Vagina (tissue), 2 donors: Measurements from ENCODE around the gene PDXK. TPM values are rescaled to one million over a fixed set of nuclear protein-coding genes. Genes with fewer than 3 reads are reported as not detected.

Experiments
- DNase-seq, 2 donors: peaks; one replicate each; pipeline ENCODE4 v3.0.0-alpha.2; 2017; ENCODE audit errors: extremely low spot score in 2 of 2
- H3K27ac ChIP-seq: fragments of 200-600 bp; sonication (generic); one replicate; pipeline ENCODE4 v1.5.1; 2019
- H3K27me3 ChIP-seq: fragments of 200-600 bp; sonication (generic); one replicate; pipeline ENCODE4 v1.5.1; 2019
- H3K36me3 ChIP-seq, 2 donors: fragments of 200-600 bp; sonication (generic); one replicate each; pipeline ENCODE4 v1.5.1; 2017 to 2019
- H3K4me1 ChIP-seq: fragments of 200-600 bp; sonication (generic); one replicate; pipeline ENCODE4 v1.5.1; 2019
- H3K4me3 ChIP-seq, 2 donors: fragments of 200-600 bp; sonication (generic); 1 replicate in 1 of 2; 2 replicates in 1 of 2; pipeline ENCODE4 v1.5.1; 2016 to 2019
- H3K9me3 ChIP-seq: fragments of 200-600 bp; sonication (generic); one replicate; pipeline ENCODE4 v1.5.1; 2019
- POLR2A ChIP-seq, 2 donors: fragments of 450-650 bp; IDR thresholded peaks; one replicate each; pipeline ENCODE4 v1.6.1; 2017; ENCODE audit warnings: antibody characterized with exemption in 2 of 2, mild to moderate bottlenecking in 2 of 2, moderate library complexity in 2 of 2
- POLR2AphosphoS5 ChIP-seq, 2 donors: sonication (generic); formaldehyde crosslinking; IDR thresholded peaks; one replicate each; pipeline ENCODE4 v1.9.0; 2017; ENCODE audit warnings: antibody characterized with exemption in 2 of 2, mild to moderate bottlenecking in 2 of 2, low read depth in 1 of 2; ENCODE audit not compliant: insufficient read depth in 1 of 2
- intact Hi-C: fragments of 100-400 bp; cut with DNase I; formaldehyde crosslinking; loops from one replicate; pipeline ENCODE4 v1.15.1; 2023
- total RNA-seq: library from RNA; depleted of rRNA; stranded (reverse); fragments of >200 nt; gene quantifications from one replicate; pipeline ENCODE4 v1.2.3, GENCODE V29; 2016
- TF ChIP-seq, protein P1 (sequence below), 3 experiments: fragments of 450-650 bp in 2 of 3; fragments of 200-600 bp in 1 of 3; sonication (generic) in 1 of 3; IDR thresholded peaks; one replicate each; pipeline ENCODE4 v1.5.1; 2017 to 2019; ENCODE audit warnings: antibody characterized with exemption in 3 of 3, mild to moderate bottlenecking in 2 of 3, moderate library complexity in 2 of 3

Gene PDXK
- total RNA-seq, 1 donor from 2014 or later: 58.7 TPM

GRCh38 chr21:43737158-43737950 is 18.4 kb downstream of the PDXK start:
- Histone ChIP-seq H3K4me3 (no peak overlapping the region), H3K9me3 (no peaks in the 10 kb centered on the region), H3K27me3 (no peaks in the 10 kb centered on the region), H3K36me3 (peaks cover 0 to 13% of the 10 kb centered on the region in 2 donors), H3K4me1 (peaks cover 31% of the 10 kb centered on the region), H3K27ac (no peak overlapping the region)
- no peak for DNase-seq
- intact Hi-C loops: no loop called here
- TF ChIP-seq POLR2A (IDR thresholded peaks at IDR 0.05): no peak
- TF ChIP-seq, protein P1, sequence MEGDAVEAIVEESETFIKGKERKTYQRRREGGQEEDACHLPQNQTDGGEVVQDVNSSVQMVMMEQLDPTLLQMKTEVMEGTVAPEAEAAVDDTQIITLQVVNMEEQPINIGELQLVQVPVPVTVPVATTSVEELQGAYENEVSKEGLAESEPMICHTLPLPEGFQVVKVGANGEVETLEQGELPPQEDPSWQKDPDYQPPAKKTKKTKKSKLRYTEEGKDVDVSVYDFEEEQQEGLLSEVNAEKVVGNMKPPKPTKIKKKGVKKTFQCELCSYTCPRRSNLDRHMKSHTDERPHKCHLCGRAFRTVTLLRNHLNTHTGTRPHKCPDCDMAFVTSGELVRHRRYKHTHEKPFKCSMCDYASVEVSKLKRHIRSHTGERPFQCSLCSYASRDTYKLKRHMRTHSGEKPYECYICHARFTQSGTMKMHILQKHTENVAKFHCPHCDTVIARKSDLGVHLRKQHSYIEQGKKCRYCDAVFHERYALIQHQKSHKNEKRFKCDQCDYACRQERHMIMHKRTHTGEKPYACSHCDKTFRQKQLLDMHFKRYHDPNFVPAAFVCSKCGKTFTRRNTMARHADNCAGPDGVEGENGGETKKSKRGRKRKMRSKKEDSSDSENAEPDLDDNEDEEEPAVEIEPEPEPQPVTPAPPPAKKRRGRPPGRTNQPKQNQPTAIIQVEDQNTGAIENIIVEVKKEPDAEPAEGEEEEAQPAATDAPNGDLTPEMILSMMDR (IDR thresholded peaks at IDR 0.05): no peak

DNA sequence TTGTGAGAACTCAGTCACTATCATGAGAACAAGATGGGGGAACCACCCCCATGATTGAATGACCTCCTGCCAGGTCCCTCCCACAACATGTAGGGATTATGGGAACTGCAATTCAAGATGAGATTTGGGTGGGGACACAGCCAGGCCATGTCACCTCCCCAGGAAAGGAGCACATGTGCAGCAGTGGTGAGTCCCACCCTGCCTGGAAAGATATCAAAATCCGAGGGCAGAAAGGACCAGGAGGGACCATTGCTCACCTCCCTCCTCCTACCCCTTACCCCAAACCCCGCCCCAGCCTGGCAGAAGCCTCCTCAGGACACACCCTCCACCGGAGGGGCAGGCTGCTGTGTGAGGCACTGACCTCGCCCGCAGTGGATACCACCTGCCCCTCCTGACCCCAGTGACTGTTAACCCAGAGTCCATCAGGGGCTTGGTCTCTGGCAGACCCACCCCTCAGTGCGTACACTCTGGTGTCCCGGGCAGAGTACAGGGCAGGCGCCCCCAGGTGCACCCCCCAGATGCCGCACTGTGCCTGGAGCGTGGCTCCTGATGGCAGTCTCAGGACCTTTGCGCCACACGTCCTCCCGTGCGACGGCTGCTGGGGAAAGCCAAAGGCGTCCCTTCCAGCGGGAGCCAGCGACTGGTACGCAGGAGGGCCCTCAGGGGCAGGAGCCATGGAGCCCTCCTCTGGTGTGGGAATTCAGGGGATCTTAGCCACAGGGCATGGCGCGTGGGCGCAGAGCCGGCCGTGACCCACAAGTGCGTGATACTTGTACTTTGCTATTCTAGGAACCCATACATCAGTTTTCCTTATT is 20.9 kb downstream of the PDXK start:
- no peaks in the 10 kb centered on the region for H3K9me3 ChIP-seq
- H3K27me3 ChIP-seq: no peaks in the 10 kb centered on the region
- DNase-seq: no peak
- peak overlapping the region; percentile 83 for H3K27ac ChIP-seq
- H3K4me3 ChIP-seq: no peak overlapping the region
- peaks cover 6% of the 10 kb centered on the region for H3K4me1 ChIP-seq
- TF ChIP-seq POLR2A (IDR thresholded peaks at IDR 0.05) (no peak), POLR2AphosphoS5 (IDR thresholded peaks at IDR 0.05; ENCODE audit: insufficient read depth in 1 of 2, low read depth in 1 of 2) (peak in 1 of 2 donors; percentile 10)
- TF ChIP-seq, protein P1 (IDR thresholded peaks at IDR 0.05): no peak
- intact Hi-C loops: no loop called here
- peaks cover 0 to 21% of the 10 kb centered on the region in 2 donors for H3K36me3 ChIP-seq

GRCh38 chr21:43740497-43741156 is 21.7 kb downstream of the PDXK start:
- peaks cover 6% of the 10 kb centered on the region for H3K4me1 ChIP-seq
- no peaks in the 10 kb centered on the region for H3K9me3 ChIP-seq
- H3K4me3 ChIP-seq: no peak overlapping the region
- DNase-seq: no peak
- intact Hi-C loops: no loop called here
- peaks cover 0 to 23% of the 10 kb centered on the region in 2 donors for H3K36me3 ChIP-seq
- H3K27ac ChIP-seq: peak overlapping the region; percentile 83
- TF ChIP-seq, protein P1 (IDR thresholded peaks at IDR 0.05): no peak
- TF ChIP-seq POLR2A (IDR thresholded peaks at IDR 0.05) (no peak), POLR2AphosphoS5 (IDR thresholded peaks at IDR 0.05; ENCODE audit: insufficient read depth in 1 of 2, low read depth in 1 of 2) (no peak)
- no peaks in the 10 kb centered on the region for H3K27me3 ChIP-seq

DNA sequence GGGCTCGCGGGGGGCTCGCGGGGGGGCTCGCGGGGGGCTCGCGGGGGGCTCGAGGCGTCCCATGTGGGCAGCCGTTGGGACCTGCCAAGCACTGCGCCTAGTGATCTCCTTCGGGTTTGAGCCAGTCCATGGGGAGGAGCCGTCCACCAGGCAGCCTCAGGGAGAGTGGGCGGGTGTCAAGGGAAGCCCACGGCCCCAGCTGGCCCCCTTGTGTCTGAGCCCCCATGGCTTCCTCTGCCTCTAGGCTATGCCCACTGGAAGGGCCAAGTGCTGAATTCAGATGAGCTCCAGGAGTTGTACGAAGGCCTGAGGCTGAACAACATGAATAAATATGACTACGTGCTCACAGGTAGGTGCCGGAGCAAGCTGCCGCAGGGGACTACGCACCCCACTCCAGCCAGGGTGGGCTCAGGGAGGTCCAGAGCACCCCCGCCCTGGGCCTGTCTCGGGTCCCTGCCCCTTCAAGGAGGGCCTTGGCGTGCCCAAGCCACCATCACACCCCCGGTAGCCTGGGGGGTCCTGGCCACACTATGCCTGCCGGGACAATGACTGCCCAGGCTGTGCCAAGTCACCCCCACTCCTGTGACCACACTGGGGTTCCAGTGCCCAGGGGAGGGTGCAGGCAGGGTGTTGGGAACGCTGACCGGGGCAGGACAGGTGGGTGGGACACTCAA is 22.6 kb downstream of the PDXK start:
- intact Hi-C loops: no loop called here
- DNase-seq: no peak
- Histone ChIP-seq H3K27ac (peak overlapping the region; percentile 59), H3K27me3 (no peaks in the 10 kb centered on the region), H3K36me3 (peaks cover 0 to 31% of the 10 kb centered on the region in 2 donors), H3K4me1 (peaks cover 6% of the 10 kb centered on the region), H3K4me3 (no peak overlapping the region), H3K9me3 (no peaks in the 10 kb centered on the region)
- TF ChIP-seq POLR2A (IDR thresholded peaks at IDR 0.05) (no peak), POLR2AphosphoS5 (IDR thresholded peaks at IDR 0.05; ENCODE audit: insufficient read depth in 1 of 2, low read depth in 1 of 2) (no peak)
- TF ChIP-seq, protein P1 (IDR thresholded peaks at IDR 0.05): no peak
